Mesothelial cell of epicardium (in vitro differentiated cells): ENCODE results near the gene CXCL8. TPM values are rescaled to one million over a fixed set of nuclear protein-coding genes. Genes with fewer than 3 reads are reported as not detected.

Source experiments
- DNase-seq, 2 experiments: peaks; one replicate each; pipeline ENCODE4 v3.0.0; 2021; ENCODE audit warnings: low spot score in 2 of 2; ENCODE audit not compliant: unreplicated experiment in 2 of 2
- H3K27ac Mint-ChIP-seq: 2 replicates; pipeline ENCODE4 v1.8.0; 2021; ENCODE audit warnings: mixed read lengths
- H3K27me3 Mint-ChIP-seq: 2 replicates; pipeline ENCODE4 v1.8.0; 2021; ENCODE audit warnings: low read depth, mixed read lengths
- H3K36me3 Mint-ChIP-seq: 2 replicates; pipeline ENCODE4 v1.8.0; 2021; ENCODE audit warnings: mixed read lengths
- H3K4me1 Mint-ChIP-seq: 2 replicates; pipeline ENCODE4 v1.8.0; 2021; ENCODE audit warnings: mixed read lengths
- H3K4me3 Mint-ChIP-seq: 2 replicates; pipeline ENCODE4 v1.8.0; 2021; ENCODE audit warnings: mild to moderate bottlenecking, moderate library complexity, mixed read lengths
- H3K9me3 Mint-ChIP-seq: 2 replicates; pipeline ENCODE4 v1.8.0; 2021; ENCODE audit warnings: mixed read lengths
- CTCF ChIP-seq: fragments of 200-600 bp; sonication (generic); IDR thresholded peaks from one replicate; pipeline ENCODE4 v1.5.0; 2021; ENCODE audit warnings: antibody characterized with exemption; ENCODE audit not compliant: unreplicated experiment
- total RNA-seq: library from RNA; stranded (reverse); gene quantifications from 3 replicates; pipeline ENCODE4 v1.2.1, GENCODE V29; 2021

The CXCL8 gene
- total RNA-seq, 1 donor from 2014 or later = 8.9 TPM

GRCh38 chr4:73743795-73744194 lies 3.4 kb downstream of the CXCL8 start:
- no peak for DNase-seq
- no peak overlapping the region for H3K27ac Mint-ChIP-seq
- peaks cover 5% of the 10 kb centered on the region for H3K27me3 Mint-ChIP-seq
- no peaks in the 10 kb centered on the region for H3K4me1 Mint-ChIP-seq
- no peak for TF ChIP-seq CTCF
- H3K36me3 Mint-ChIP-seq = no peaks in the 10 kb centered on the region
- peaks cover 7% of the 10 kb centered on the region for H3K9me3 Mint-ChIP-seq
- H3K4me3 Mint-ChIP-seq = no peak overlapping the region

DNA sequence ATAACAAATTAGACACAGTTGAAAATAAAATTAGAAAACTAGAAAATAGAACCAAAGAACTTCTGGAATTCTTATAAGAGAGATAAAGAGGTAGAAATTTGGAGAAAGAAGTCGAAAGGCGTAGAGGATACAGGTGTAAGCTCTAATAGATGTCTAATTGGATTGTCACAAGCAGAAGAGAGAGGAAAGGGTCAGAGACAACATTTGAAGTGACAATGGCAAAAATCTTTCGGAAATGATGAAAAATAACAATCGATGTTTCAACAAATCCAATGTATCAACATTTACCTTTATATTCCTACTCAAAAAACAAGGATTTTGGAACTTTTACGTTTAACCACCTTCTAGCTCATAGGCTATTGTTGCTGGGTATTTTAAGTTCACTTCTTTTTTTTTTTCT lies 3.8 kb downstream of the CXCL8 start:
- Mint-ChIP-seq H3K9me3 (peaks cover 7% of the 10 kb centered on the region), H3K27me3 (peaks cover 5% of the 10 kb centered on the region), H3K36me3 (no peaks in the 10 kb centered on the region), H3K27ac (no peak overlapping the region), H3K4me3 (no peak overlapping the region), H3K4me1 (no peaks in the 10 kb centered on the region)
- TF ChIP-seq CTCF = no peak
- no peak for DNase-seq

GRCh38 chr4:73750730-73751129 lies 10.4 kb downstream of the CXCL8 start:
- H3K4me3 Mint-ChIP-seq = no peak overlapping the region
- peaks cover 6% of the 10 kb centered on the region for H3K9me3 Mint-ChIP-seq
- no peak for TF ChIP-seq CTCF

GRCh38 chr4:73751166-73751565 lies 10.8 kb downstream of the CXCL8 start:
- H3K9me3 Mint-ChIP-seq = peaks cover 6% of the 10 kb centered on the region
- H3K27me3 Mint-ChIP-seq = peaks cover 17% of the 10 kb centered on the region
- TF ChIP-seq CTCF = no peak
- no peaks in the 10 kb centered on the region for H3K36me3 Mint-ChIP-seq
- no peaks in the 10 kb centered on the region for H3K4me1 Mint-ChIP-seq
- no peak for DNase-seq
- H3K27ac Mint-ChIP-seq = no peak overlapping the region
- no peak overlapping the region for H3K4me3 Mint-ChIP-seq

More at GRCh38 chr4:73750730-73751129, 10.4 kb downstream of the CXCL8 start:
- no peaks in the 10 kb centered on the region for H3K36me3 Mint-ChIP-seq
- H3K27ac Mint-ChIP-seq = no peak overlapping the region
- DNase-seq = no peak
- no peaks in the 10 kb centered on the region for H3K4me1 Mint-ChIP-seq
- H3K27me3 Mint-ChIP-seq = peaks cover 17% of the 10 kb centered on the region

DNA sequence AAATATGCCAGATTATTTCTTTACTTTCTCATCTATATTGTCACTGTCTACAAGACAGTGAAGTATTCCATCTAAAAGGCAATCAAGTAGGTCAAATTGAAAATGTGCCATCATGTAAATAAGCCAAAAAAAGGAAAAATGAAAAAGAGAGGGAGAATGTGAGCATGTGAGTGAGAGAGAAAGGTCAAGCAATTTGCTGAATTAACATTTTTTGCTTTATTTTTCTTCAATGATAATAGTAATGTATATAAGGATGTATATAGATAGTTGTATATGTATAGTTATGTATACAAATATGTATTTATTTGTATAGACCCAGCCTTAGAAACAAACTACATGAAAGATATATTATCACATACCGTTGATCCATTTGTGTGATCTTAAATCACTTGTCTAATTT lies 11.5 kb downstream of the CXCL8 start:
- Mint-ChIP-seq H3K4me3 (no peak overlapping the region), H3K27me3 (peaks cover 17% of the 10 kb centered on the region), H3K36me3 (no peaks in the 10 kb centered on the region), H3K27ac (no peak overlapping the region), H3K9me3 (peaks cover 6% of the 10 kb centered on the region), H3K4me1 (no peaks in the 10 kb centered on the region)
- TF ChIP-seq CTCF = no peak
- no peak for DNase-seq

- no peak for TF ChIP-seq CTCF
- Mint-ChIP-seq H3K9me3 (peaks cover 6% of the 10 kb centered on the region), H3K27me3 (peaks cover 17% of the 10 kb centered on the region), H3K4me3 (no peak overlapping the region), H3K36me3 (no peaks in the 10 kb centered on the region), H3K4me1 (no peaks in the 10 kb centered on the region), H3K27ac (no peak overlapping the region)
- no peak for DNase-seq
Measured at GRCh38 chr4:73752424-73752823, 12.1 kb downstream of the CXCL8 start.
